ENCODE results near the gene SEPTIN2.

DNA sequence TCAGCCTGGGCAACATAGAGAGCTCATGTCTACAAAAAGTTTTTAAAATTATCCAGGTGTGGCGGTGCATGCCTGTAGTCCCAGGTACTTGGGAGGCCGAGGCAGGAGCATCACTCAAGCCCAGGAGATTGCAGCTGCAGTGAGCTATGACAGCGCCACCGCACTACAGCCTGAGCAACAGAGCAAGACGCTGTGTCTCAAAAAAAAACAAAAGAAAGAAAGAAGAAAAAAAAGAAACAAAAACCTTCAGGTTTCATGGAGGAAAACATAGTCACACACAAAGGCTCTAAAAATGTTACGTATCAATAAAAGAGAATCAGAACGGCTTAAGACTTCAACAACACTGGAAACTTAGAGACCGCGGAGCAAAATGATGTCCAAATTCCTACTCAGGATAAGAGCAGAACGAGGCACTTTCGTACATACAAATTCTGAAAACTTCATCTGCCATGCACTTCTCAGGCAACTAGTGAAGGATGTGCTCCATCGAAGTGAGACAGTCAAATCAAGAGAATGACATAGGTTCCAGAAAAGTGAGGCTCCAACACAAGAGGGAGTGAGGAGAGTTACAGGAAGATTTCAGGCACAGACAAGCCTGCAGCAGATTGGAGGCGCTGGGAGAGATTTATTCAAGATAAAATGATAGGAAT, 4.7 kb upstream of the SEPTIN2 start:
- TF ChIP-seq, protein P1, sequence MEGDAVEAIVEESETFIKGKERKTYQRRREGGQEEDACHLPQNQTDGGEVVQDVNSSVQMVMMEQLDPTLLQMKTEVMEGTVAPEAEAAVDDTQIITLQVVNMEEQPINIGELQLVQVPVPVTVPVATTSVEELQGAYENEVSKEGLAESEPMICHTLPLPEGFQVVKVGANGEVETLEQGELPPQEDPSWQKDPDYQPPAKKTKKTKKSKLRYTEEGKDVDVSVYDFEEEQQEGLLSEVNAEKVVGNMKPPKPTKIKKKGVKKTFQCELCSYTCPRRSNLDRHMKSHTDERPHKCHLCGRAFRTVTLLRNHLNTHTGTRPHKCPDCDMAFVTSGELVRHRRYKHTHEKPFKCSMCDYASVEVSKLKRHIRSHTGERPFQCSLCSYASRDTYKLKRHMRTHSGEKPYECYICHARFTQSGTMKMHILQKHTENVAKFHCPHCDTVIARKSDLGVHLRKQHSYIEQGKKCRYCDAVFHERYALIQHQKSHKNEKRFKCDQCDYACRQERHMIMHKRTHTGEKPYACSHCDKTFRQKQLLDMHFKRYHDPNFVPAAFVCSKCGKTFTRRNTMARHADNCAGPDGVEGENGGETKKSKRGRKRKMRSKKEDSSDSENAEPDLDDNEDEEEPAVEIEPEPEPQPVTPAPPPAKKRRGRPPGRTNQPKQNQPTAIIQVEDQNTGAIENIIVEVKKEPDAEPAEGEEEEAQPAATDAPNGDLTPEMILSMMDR (conservative IDR thresholded peaks at IDR 0.05; ENCODE audit: low read depth in 2 of 2): no peak
- TF ChIP-seq JUNB (IDR thresholded peaks at IDR 0.05; ENCODE audit: unreplicated experiment) (no peak), ZNF114 (CRISPR knock-in tag; IDR thresholded peaks at IDR 0.05) (no peak), POLR2AphosphoS5 (IDR thresholded peaks at IDR 0.05; ENCODE audit: low read depth) (no peak), EZH2 (IDR thresholded peaks at IDR 0.05; ENCODE audit: low read depth, unreplicated experiment) (no peak), EZH2phosphoT487 (IDR thresholded peaks at IDR 0.05; ENCODE audit: unreplicated experiment) (no peak), STAT1 (IDR thresholded peaks at IDR 0.05; ENCODE audit: unreplicated experiment) (no peak)
- TF ChIP-seq, protein P2, sequence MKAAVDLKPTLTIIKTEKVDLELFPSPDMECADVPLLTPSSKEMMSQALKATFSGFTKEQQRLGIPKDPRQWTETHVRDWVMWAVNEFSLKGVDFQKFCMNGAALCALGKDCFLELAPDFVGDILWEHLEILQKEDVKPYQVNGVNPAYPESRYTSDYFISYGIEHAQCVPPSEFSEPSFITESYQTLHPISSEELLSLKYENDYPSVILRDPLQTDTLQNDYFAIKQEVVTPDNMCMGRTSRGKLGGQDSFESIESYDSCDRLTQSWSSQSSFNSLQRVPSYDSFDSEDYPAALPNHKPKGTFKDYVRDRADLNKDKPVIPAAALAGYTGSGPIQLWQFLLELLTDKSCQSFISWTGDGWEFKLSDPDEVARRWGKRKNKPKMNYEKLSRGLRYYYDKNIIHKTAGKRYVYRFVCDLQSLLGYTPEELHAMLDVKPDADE (IDR thresholded peaks at IDR 0.05): no peak
- TF ChIP-seq, protein P3, sequence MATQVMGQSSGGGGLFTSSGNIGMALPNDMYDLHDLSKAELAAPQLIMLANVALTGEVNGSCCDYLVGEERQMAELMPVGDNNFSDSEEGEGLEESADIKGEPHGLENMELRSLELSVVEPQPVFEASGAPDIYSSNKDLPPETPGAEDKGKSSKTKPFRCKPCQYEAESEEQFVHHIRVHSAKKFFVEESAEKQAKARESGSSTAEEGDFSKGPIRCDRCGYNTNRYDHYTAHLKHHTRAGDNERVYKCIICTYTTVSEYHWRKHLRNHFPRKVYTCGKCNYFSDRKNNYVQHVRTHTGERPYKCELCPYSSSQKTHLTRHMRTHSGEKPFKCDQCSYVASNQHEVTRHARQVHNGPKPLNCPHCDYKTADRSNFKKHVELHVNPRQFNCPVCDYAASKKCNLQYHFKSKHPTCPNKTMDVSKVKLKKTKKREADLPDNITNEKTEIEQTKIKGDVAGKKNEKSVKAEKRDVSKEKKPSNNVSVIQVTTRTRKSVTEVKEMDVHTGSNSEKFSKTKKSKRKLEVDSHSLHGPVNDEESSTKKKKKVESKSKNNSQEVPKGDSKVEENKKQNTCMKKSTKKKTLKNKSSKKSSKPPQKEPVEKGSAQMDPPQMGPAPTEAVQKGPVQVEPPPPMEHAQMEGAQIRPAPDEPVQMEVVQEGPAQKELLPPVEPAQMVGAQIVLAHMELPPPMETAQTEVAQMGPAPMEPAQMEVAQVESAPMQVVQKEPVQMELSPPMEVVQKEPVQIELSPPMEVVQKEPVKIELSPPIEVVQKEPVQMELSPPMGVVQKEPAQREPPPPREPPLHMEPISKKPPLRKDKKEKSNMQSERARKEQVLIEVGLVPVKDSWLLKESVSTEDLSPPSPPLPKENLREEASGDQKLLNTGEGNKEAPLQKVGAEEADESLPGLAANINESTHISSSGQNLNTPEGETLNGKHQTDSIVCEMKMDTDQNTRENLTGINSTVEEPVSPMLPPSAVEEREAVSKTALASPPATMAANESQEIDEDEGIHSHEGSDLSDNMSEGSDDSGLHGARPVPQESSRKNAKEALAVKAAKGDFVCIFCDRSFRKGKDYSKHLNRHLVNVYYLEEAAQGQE (IDR thresholded peaks at IDR 0.05; ENCODE audit: unreplicated experiment): no peak

Data from GM23338 (cell line).